AG10803 (cell line): ENCODE measurements around the gene DDX1.

Experiments used
- DNase-seq: peaks from one replicate; pipeline ENCODE4 v3.0.0; 2010; ENCODE audit warnings: low read depth
- H3K4me3 ChIP-seq: 2 replicates; pipeline ENCODE4 v1.5.1; 2011; ENCODE audit warnings: mild to moderate bottlenecking, low read length, control low read depth
- CTCF ChIP-seq: conservative IDR thresholded peaks from 2 replicates; pipeline ENCODE4 v1.5.1; 2011; ENCODE audit warnings: mild to moderate bottlenecking, low read length, control low read depth, inconsistent platforms

The DDX1 gene

DNA sequence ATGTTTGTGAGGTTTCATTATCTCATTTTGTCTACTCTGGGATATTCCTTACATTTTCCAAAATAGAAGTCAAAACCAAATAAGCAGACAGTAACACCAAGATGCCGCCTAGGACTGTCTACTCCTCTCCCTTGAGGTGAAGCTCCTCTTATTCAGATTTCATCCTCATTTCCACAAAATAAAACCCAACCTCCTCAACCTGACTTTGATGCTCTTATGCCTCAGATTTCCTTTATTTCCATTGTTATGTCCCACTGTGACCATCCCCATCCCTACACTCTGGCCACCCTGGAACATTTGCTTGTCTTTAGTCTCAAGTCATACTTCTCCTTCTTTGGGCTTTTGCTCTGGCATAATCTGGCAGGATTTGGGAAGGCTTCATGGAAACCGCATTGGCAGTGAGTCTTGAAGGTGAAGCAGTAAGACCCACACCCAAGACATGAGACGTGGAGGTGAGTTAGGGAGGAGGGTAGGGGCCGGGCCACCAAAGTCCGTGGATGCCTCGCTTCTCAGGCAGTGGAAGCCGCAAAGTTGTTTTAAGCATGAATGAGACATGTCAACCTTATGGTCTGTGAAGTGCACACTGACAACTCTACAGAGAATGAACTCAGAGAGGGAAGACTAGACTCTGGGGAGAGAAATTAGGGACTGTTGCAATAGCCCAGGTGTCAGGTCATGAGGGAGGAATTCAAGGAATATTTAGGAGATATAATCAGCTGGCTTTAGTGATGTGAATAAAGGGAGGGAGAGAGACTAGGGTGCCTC, 63.6 kb downstream of the DDX1 start:
- TF ChIP-seq CTCF = no peak
- H3K4me3 ChIP-seq = no peak overlapping the region
- DNase-seq = no peak

- no peak for DNase-seq
- no peak for TF ChIP-seq CTCF
- no peak overlapping the region for H3K4me3 ChIP-seq
These were observed 64.4 kb downstream of the DDX1 start for GRCh38 chr2:15656090-15656489.

GRCh38 chr2:15657759-15658158, 66.1 kb downstream of the DDX1 start:
- TF ChIP-seq CTCF = no peak
- DNase-seq = no peak
- no peak overlapping the region for H3K4me3 ChIP-seq

DNA sequence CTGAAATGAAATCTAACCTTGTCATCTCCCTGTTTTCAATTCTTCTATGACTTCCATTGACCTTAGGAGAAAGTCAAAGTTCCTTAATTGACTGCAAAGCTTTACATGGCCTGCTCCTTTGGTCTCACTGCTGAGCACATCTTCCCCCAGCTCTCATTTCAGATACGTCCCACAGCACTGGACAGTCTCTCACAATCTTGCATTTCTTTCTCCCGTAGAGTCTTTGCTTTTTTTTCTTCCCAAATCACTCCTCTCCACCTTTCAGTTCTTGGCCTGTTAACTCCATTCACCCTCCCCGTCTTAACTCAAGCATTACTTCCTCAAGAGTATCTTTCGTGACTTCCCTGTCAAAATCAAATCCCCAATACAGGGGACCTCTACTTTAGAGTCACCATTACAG, 67.2 kb downstream of the DDX1 start:
- no peak overlapping the region for H3K4me3 ChIP-seq
- DNase-seq = no peak
- no peak for TF ChIP-seq CTCF

- no peak overlapping the region for H3K4me3 ChIP-seq
- TF ChIP-seq CTCF = no peak
- no peak for DNase-seq
These were observed 69.0 kb downstream of the DDX1 start for GRCh38 chr2:15660491-15661294.

GRCh38 chr2:15661295-15661569, 69.6 kb downstream of the DDX1 start:
- H3K4me3 ChIP-seq = no peak overlapping the region
- TF ChIP-seq CTCF = no peak
- DNase-seq = no peak

GRCh38 chr2:15662026-15662425, 70.4 kb downstream of the DDX1 start:
- no peak for TF ChIP-seq CTCF
- no peak overlapping the region for H3K4me3 ChIP-seq
- DNase-seq = no peak
